ENCODE data around the gene PPTC7.

PPTC7 gene, protein sequence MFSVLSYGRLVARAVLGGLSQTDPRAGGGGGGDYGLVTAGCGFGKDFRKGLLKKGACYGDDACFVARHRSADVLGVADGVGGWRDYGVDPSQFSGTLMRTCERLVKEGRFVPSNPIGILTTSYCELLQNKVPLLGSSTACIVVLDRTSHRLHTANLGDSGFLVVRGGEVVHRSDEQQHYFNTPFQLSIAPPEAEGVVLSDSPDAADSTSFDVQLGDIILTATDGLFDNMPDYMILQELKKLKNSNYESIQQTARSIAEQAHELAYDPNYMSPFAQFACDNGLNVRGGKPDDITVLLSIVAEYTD

DNA sequence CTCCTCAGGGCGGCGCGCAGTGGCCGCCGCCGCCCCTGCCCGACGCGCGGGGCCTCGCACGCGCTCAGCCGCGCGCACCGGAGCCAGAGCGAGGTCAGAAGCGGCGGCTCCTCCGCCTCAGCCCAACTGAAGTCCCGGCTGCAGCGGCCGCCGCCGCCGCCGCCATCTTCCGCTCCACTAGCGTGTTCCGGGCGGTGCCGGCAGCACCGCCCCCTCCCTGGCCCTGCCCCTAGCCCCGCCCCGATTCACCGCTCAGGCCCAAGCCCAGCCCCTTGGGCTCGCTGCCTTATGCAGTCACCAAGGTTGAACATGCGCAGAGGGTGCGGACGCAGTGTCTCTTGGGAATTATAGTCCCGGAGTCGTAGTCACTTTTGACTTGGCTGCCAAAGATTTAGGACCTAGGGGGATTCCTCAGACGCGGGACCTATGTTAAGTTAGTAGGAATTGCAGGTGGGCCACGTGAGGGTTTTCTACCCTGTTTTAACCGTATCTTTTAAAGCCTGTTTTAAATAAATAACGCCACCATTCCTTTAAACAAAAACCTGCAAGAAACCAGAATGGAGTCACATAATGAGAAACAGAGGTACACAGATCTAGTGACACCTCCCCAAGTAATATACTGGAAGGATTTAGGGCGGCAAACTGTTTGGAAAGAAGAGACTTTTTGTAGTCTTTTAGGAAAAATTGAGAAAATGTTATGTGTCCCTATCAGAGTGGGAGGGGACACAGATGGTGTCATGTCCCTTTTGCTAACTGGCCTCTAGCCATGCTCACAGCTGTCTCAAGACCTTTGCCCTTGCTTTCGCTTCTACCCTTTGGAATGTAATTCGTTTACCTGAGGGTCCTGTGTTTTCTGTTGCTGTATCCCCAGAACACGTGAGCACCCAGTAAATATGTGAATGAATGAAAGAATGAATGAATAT lies at the start of gene PPTC7:
Gene PPTC7, minus strand, starts transcription at position 182 of the 923 bp plus-strand sequence. CDS start 287 bp downstream, outside the sequence.
- ChIA-PET CTCF (no interaction called here), POLR2A (no interaction called here)
- Histone ChIP-seq H3K27ac (ENCODE audit: extremely low read depth, low read depth, low read length) (peak within 1 kb of the TSS; percentile 80), H3K9me3 (ENCODE audit: control insufficient read depth, insufficient read depth, low read depth, low read length) (no peaks in the 10 kb centered on the region), H3K36me3 (ENCODE audit: control insufficient read depth in 2 of 2, insufficient read depth in 1 of 2, low read length in 2 of 2) (no peaks in the 10 kb centered on the region; a peak in 1 of 3 replicates), H3K4me3 (ENCODE audit: low read depth, low read length) (peak within 1 kb of the TSS; percentile 87), H3K4me1 (ENCODE audit: control insufficient read depth, insufficient read depth, low read length) (peaks cover 8% of the 10 kb centered on the region)
- TF ChIP-seq ZBTB7A (tag by site-specific recombination; IDR thresholded peaks at IDR 0.05; ENCODE audit: low read depth) (no peak), ZSCAN30 (tag by site-specific recombination; IDR thresholded peaks at IDR 0.05) (no peak), ZBTB1 (tag by site-specific recombination; IDR thresholded peaks at IDR 0.05) (no peak), ZNF664 (tag by site-specific recombination; IDR thresholded peaks at IDR 0.05) (no peak), ZNF350 (tag by site-specific recombination; IDR thresholded peaks at IDR 0.05) (no peak), ZNF658 (tag by site-specific recombination; IDR thresholded peaks at IDR 0.05) (no peak), ZNF837 (tag by site-specific recombination; IDR thresholded peaks at IDR 0.05) (no peak), ZBTB48 (tag by site-specific recombination; IDR thresholded peaks at IDR 0.05) (0 out of 2 replicates have a peak, but pooled peaks have one; percentile 36), SALL2 (tag by site-specific recombination; IDR thresholded peaks at IDR 0.05; ENCODE audit: borderline replicate concordance) (no peak), ZNF404 (tag by site-specific recombination; IDR thresholded peaks at IDR 0.05) (no peak), SP2 (tag by site-specific recombination; IDR thresholded peaks at IDR 0.05) (peak; percentile 74), MEIS1 (CRISPR knock-in tag; IDR thresholded peaks at IDR 0.05; ENCODE audit: borderline replicate concordance) (no peak), ZNF335 (tag by site-specific recombination; conservative IDR thresholded peaks at IDR 0.05) (peak; percentile 78), ZNF549 (tag by site-specific recombination; IDR thresholded peaks at IDR 0.05) (no peak), ZNF2 (tag by site-specific recombination; IDR thresholded peaks at IDR 0.05) (no peak), ZNF121 (tag by site-specific recombination; IDR thresholded peaks at IDR 0.05) (no peak), ZNF785 (tag by site-specific recombination; IDR thresholded peaks at IDR 0.05) (no peak)
- TF ChIP-seq, protein P1, sequence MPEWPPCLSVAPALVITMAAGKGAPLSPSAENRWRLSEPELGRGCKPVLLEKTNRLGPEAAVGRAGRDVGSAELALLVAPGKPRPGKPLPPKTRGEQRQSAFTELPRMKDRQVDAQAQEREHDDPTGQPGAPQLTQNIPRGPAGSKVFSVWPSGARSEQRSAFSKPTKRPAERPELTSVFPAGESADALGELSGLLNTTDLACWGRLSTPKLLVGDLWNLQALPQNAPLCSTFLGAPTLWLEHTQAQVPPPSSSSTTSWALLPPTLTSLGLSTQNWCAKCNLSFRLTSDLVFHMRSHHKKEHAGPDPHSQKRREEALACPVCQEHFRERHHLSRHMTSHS (tag by site-specific recombination; IDR thresholded peaks at IDR 0.05), result no peak
- TF ChIP-seq, protein P2, sequence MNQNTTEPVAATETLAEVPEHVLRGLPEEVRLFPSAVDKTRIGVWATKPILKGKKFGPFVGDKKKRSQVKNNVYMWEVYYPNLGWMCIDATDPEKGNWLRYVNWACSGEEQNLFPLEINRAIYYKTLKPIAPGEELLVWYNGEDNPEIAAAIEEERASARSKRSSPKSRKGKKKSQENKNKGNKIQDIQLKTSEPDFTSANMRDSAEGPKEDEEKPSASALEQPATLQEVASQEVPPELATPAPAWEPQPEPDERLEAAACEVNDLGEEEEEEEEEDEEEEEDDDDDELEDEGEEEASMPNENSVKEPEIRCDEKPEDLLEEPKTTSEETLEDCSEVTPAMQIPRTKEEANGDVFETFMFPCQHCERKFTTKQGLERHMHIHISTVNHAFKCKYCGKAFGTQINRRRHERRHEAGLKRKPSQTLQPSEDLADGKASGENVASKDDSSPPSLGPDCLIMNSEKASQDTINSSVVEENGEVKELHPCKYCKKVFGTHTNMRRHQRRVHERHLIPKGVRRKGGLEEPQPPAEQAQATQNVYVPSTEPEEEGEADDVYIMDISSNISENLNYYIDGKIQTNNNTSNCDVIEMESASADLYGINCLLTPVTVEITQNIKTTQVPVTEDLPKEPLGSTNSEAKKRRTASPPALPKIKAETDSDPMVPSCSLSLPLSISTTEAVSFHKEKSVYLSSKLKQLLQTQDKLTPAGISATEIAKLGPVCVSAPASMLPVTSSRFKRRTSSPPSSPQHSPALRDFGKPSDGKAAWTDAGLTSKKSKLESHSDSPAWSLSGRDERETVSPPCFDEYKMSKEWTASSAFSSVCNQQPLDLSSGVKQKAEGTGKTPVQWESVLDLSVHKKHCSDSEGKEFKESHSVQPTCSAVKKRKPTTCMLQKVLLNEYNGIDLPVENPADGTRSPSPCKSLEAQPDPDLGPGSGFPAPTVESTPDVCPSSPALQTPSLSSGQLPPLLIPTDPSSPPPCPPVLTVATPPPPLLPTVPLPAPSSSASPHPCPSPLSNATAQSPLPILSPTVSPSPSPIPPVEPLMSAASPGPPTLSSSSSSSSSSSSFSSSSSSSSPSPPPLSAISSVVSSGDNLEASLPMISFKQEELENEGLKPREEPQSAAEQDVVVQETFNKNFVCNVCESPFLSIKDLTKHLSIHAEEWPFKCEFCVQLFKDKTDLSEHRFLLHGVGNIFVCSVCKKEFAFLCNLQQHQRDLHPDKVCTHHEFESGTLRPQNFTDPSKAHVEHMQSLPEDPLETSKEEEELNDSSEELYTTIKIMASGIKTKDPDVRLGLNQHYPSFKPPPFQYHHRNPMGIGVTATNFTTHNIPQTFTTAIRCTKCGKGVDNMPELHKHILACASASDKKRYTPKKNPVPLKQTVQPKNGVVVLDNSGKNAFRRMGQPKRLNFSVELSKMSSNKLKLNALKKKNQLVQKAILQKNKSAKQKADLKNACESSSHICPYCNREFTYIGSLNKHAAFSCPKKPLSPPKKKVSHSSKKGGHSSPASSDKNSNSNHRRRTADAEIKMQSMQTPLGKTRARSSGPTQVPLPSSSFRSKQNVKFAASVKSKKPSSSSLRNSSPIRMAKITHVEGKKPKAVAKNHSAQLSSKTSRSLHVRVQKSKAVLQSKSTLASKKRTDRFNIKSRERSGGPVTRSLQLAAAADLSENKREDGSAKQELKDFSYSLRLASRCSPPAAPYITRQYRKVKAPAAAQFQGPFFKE (tag by site-specific recombination; IDR thresholded peaks at IDR 0.05; ENCODE audit: borderline replicate concordance), result no peak
- TF ChIP-seq, protein P3, sequence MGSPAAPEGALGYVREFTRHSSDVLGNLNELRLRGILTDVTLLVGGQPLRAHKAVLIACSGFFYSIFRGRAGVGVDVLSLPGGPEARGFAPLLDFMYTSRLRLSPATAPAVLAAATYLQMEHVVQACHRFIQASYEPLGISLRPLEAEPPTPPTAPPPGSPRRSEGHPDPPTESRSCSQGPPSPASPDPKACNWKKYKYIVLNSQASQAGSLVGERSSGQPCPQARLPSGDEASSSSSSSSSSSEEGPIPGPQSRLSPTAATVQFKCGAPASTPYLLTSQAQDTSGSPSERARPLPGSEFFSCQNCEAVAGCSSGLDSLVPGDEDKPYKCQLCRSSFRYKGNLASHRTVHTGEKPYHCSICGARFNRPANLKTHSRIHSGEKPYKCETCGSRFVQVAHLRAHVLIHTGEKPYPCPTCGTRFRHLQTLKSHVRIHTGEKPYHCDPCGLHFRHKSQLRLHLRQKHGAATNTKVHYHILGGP (tag by site-specific recombination; IDR thresholded peaks at IDR 0.05), result no peak
- TF ChIP-seq, protein P4, sequence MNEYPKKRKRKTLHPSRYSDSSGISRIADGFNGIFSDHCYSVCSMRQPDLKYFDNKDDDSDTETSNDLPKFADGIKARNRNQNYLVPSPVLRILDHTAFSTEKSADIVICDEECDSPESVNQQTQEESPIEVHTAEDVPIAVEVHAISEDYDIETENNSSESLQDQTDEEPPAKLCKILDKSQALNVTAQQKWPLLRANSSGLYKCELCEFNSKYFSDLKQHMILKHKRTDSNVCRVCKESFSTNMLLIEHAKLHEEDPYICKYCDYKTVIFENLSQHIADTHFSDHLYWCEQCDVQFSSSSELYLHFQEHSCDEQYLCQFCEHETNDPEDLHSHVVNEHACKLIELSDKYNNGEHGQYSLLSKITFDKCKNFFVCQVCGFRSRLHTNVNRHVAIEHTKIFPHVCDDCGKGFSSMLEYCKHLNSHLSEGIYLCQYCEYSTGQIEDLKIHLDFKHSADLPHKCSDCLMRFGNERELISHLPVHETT (tag by site-specific recombination; IDR thresholded peaks at IDR 0.05), result no peak
- TF ChIP-seq, protein P5, sequence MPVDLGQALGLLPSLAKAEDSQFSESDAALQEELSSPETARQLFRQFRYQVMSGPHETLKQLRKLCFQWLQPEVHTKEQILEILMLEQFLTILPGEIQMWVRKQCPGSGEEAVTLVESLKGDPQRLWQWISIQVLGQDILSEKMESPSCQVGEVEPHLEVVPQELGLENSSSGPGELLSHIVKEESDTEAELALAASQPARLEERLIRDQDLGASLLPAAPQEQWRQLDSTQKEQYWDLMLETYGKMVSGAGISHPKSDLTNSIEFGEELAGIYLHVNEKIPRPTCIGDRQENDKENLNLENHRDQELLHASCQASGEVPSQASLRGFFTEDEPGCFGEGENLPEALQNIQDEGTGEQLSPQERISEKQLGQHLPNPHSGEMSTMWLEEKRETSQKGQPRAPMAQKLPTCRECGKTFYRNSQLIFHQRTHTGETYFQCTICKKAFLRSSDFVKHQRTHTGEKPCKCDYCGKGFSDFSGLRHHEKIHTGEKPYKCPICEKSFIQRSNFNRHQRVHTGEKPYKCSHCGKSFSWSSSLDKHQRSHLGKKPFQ (tag by site-specific recombination; IDR thresholded peaks at IDR 0.05), result no peak
- TF ChIP-seq, protein P6, sequence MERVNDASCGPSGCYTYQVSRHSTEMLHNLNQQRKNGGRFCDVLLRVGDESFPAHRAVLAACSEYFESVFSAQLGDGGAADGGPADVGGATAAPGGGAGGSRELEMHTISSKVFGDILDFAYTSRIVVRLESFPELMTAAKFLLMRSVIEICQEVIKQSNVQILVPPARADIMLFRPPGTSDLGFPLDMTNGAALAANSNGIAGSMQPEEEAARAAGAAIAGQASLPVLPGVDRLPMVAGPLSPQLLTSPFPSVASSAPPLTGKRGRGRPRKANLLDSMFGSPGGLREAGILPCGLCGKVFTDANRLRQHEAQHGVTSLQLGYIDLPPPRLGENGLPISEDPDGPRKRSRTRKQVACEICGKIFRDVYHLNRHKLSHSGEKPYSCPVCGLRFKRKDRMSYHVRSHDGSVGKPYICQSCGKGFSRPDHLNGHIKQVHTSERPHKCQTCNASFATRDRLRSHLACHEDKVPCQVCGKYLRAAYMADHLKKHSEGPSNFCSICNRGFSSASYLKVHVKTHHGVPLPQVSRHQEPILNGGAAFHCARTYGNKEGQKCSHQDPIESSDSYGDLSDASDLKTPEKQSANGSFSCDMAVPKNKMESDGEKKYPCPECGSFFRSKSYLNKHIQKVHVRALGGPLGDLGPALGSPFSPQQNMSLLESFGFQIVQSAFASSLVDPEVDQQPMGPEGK (tag by site-specific recombination; IDR thresholded peaks at IDR 0.05), result peak; percentile 64
